CD4-positive, alpha-beta T cell treated with Interleukin-2 at 100 ng/mL for 4 hours (primary cell): ENCODE measurements around the gene GRM1.

Experiments used
- DNase-seq: peaks from one replicate; pipeline ENCODE4 v3.0.0-alpha.2; 2020; ENCODE audit warnings: low spot score

The GRM1 gene

GRCh38 chr6:146100776-146101175, 71.9 kb downstream of the GRM1 start:
- DNase-seq: no peak

- DNase-seq: no peak
Observed at GRCh38 chr6:146103416-146104072, 74.7 kb downstream of the GRM1 start.

- DNase-seq: no peak
Observed at GRCh38 chr6:146106532-146106931, 77.7 kb downstream of the GRM1 start.

GRCh38 chr6:146110990-146111389, 82.1 kb downstream of the GRM1 start:
- DNase-seq: no peak

GRCh38 chr6:146111881-146112450, 83.1 kb downstream of the GRM1 start:
- DNase-seq: no peak

GRCh38 chr6:146113084-146113623, 84.3 kb downstream of the GRM1 start:
- no peak for DNase-seq

- DNase-seq: no peak
Observed at GRCh38 chr6:146123616-146124015, 94.8 kb downstream of the GRM1 start.

- DNase-seq: no peak
Observed at GRCh38 chr6:146127447-146128215, 98.8 kb downstream of the GRM1 start.

- DNase-seq: no peak
Observed at GRCh38 chr6:146133866-146134265, 105.0 kb downstream of the GRM1 start.

GRCh38 chr6:146135167-146135566, 106.3 kb downstream of the GRM1 start:
- DNase-seq: no peak

GRCh38 chr6:146146836-146147235, 118.0 kb downstream of the GRM1 start:
- DNase-seq: no peak

GRCh38 chr6:146149770-146150169, 120.9 kb downstream of the GRM1 start:
- DNase-seq: no peak

GRCh38 chr6:146153040-146153758, 124.3 kb downstream of the GRM1 start:
- DNase-seq: no peak

- DNase-seq: no peak
Observed at GRCh38 chr6:146154197-146154596, 125.3 kb downstream of the GRM1 start.

- no peak for DNase-seq
Observed at GRCh38 chr6:146161664-146162063, 132.8 kb downstream of the GRM1 start.

- DNase-seq: no peak
Observed at GRCh38 chr6:146169872-146170271, 141.0 kb downstream of the GRM1 start.

- DNase-seq: no peak
Observed at GRCh38 chr6:146177785-146178184, 148.9 kb downstream of the GRM1 start.

- no peak for DNase-seq
Observed at GRCh38 chr6:146183831-146184230, 155.0 kb downstream of the GRM1 start.

GRCh38 chr6:146184701-146185100, 155.8 kb downstream of the GRM1 start:
- no peak for DNase-seq

GRCh38 chr6:146189131-146189530, 160.3 kb downstream of the GRM1 start:
- DNase-seq: no peak

GRCh38 chr6:146190581-146190980, 161.7 kb downstream of the GRM1 start:
- no peak for DNase-seq

GRCh38 chr6:146191166-146191565, 162.3 kb downstream of the GRM1 start:
- no peak for DNase-seq
